SK-N-SH (cell line): Measurements from ENCODE around the gene VARS1. TPM values are rescaled to one million over a fixed set of nuclear protein-coding genes. Genes with fewer than 3 reads are reported as not detected.

Source experiments
- CTCF ChIA-PET: fragments of 300-600, 350-600 bp; formaldehyde crosslinking; extraction: SDS; loops from one replicate; lab custom pipeline; 2021; lab: Yijun Ruan, JAX
- POLR2A ChIA-PET: fragments of 350-600 bp; sonication (Branson Sonifier 250); formaldehyde crosslinking; extraction: SDS; loops from one replicate; lab custom pipeline; 2020; ENCODE audit warnings: antibody characterized with exemption, inconsistent platforms; lab: Yijun Ruan, JAX
- DNase-seq: peaks from one replicate; pipeline ENCODE4 v3.0.0; 2012
- H2AFZ ChIP-seq: fragments of 200-600 bp; sonication (generic); 2 replicates; pipeline ENCODE4 v1.8.1; 2016; ENCODE audit warnings: antibody characterized with exemption, mild to moderate bottlenecking, low read depth
- H3F3A ChIP-seq: fragments of 200-600 bp; sonication (generic); replicated peaks from 2 replicates; pipeline ENCODE3; 2016; ENCODE audit warnings: antibody characterized with exemption, mild to moderate bottlenecking; ENCODE audit not compliant: insufficient read depth
- H3K27ac ChIP-seq, 2 experiments: fragments of 200-500 bp in 1 of 2; fragments of 200-600 bp in 1 of 2; sonication (Bioruptor generic) in 1 of 2; sonication (generic), shearing (Covaris generic) in 1 of 2; 2 replicates each; pipeline versions ENCODE4 v1.5.1 to v1.6.1; 2014 to 2016; ENCODE audit warnings: low read depth in 2 of 2, inconsistent platforms in 1 of 2, low read length in 1 of 2, mild to moderate bottlenecking in 1 of 2, mixed read lengths in 1 of 2
- H3K27me3 ChIP-seq: fragments of 200-600 bp; sonication (generic), shearing (Covaris generic); 2 replicates; pipeline ENCODE4 v1.6.1; 2016; ENCODE audit warnings: mixed run types; ENCODE audit not compliant: insufficient read depth
- H3K36me3 ChIP-seq, 2 experiments: fragments of 200-500 bp in 1 of 2; fragments of 200-600 bp in 1 of 2; sonication (Bioruptor generic) in 1 of 2; sonication (generic) in 1 of 2; replicated peaks in 1 of 2; 2 replicates each; pipeline versions ENCODE3 to v1.5.1; 2014 to 2016; ENCODE audit warnings: low read length in 1 of 2, mild to moderate bottlenecking in 1 of 2; ENCODE audit not compliant: insufficient read depth in 2 of 2, control insufficient read depth in 1 of 2
- H3K4me1 ChIP-seq, 2 experiments: fragments of 200-500 bp in 1 of 2; fragments of 200-600 bp in 1 of 2; sonication (Bioruptor generic) in 1 of 2; sonication (generic), shearing (Covaris generic) in 1 of 2; 2 replicates each; pipeline versions ENCODE4 v1.5.1 to v1.6.1; 2014 to 2016; ENCODE audit warnings: low read depth in 1 of 2, low read length in 1 of 2, mixed run types in 1 of 2; ENCODE audit not compliant: insufficient read depth in 2 of 2, control insufficient read depth in 1 of 2
- H3K4me2 ChIP-seq: fragments of 200-600 bp; sonication (generic), shearing (Covaris generic); 2 replicates; pipeline ENCODE4 v1.6.1; 2017; ENCODE audit warnings: mixed run types
- H3K4me3 ChIP-seq, 2 experiments: fragments of 200-500 bp in 1 of 2; fragments of 200-600 bp in 1 of 2; sonication (Bioruptor generic) in 1 of 2; sonication (generic), shearing (Covaris generic) in 1 of 2; 2 replicates each; pipeline versions ENCODE4 v1.5.1 to v1.8.1; 2014 to 2016; ENCODE audit warnings: low read depth in 2 of 2, inconsistent platforms in 1 of 2, low read length in 1 of 2, mild to moderate bottlenecking in 1 of 2, mixed read lengths in 1 of 2, moderate library complexity in 1 of 2
- H3K79me2 ChIP-seq: fragments of 200-600 bp; sonication (generic); 2 replicates; pipeline ENCODE4 v1.8.1; 2017; ENCODE audit warnings: mild to moderate bottlenecking; ENCODE audit not compliant: insufficient read depth
- H3K9ac ChIP-seq: fragments of 200-600 bp; sonication (generic); 2 replicates; pipeline ENCODE4 v1.6.1; 2017; ENCODE audit warnings: mixed run types
- H3K9me2 ChIP-seq: fragments of 200-600 bp; sonication (generic); 2 replicates; pipeline ENCODE4 v1.6.1; 2017; ENCODE audit warnings: mixed run types
- H3K9me3 ChIP-seq: fragments of 200-600 bp; sonication (generic); 2 replicates; pipeline ENCODE4 v1.6.1; 2017; ENCODE audit warnings: mixed run types, mild to moderate bottlenecking, moderate library complexity
- H4K20me1 ChIP-seq: fragments of 200-600 bp; sonication (generic); 2 replicates; pipeline ENCODE4 v1.6.1; 2017; ENCODE audit warnings: mild to moderate bottlenecking, mixed run types; ENCODE audit not compliant: insufficient read depth
- CTCF ChIP-seq: fragments of 200-600 bp; sonication (generic); IDR thresholded peaks from 2 replicates; pipeline ENCODE4 v1.6.1; 2017; ENCODE audit warnings: antibody characterized with exemption, mild to moderate bottlenecking, moderate library complexity
- EP300 ChIP-seq, 2 experiments: IDR thresholded peaks; 2 replicates each; pipeline versions ENCODE4 v1.4.0 to v1.6.1; 2012; ENCODE audit warnings: borderline replicate concordance in 1 of 2, low read depth in 1 of 2, low read length in 1 of 2
- FOSL2 ChIP-seq: IDR thresholded peaks from 2 replicates; pipeline ENCODE4 v1.4.0; 2012; ENCODE audit warnings: low read depth, mild to moderate bottlenecking, moderate library complexity, borderline replicate concordance
- FOXM1 ChIP-seq: IDR thresholded peaks from 2 replicates; pipeline ENCODE4 v1.4.0; 2012; ENCODE audit warnings: low read depth, mild to moderate bottlenecking
- GATA2 ChIP-seq: sonication (generic); formaldehyde crosslinking; IDR thresholded peaks from 2 replicates; pipeline ENCODE4 v1.5.0; 2020; ENCODE audit warnings: mild to moderate bottlenecking, missing genetic modification reagents
- IRF3 ChIP-seq: fragments of 150-350 bp; IDR thresholded peaks from 2 replicates; pipeline ENCODE4 v1.6.1; 2016; ENCODE audit warnings: mild to moderate bottlenecking, low read depth, low read length
- MAX ChIP-seq: IDR thresholded peaks from 2 replicates; pipeline ENCODE4 v1.4.0; 2012; ENCODE audit warnings: low read depth
- MXI1 ChIP-seq: IDR thresholded peaks from 2 replicates; pipeline ENCODE4 v1.6.1; 2012; ENCODE audit warnings: mild to moderate bottlenecking, low read depth, low read length, improper control_type of control experiment
- RCOR1 ChIP-seq: fragments of 150-350 bp; IDR thresholded peaks from 2 replicates; pipeline ENCODE4 v1.6.1; 2017; ENCODE audit warnings: antibody characterized with exemption, low read length
- RXRA ChIP-seq: IDR thresholded peaks from 2 replicates; pipeline ENCODE4 v1.4.0; 2012; ENCODE audit warnings: low read depth, mild to moderate bottlenecking, borderline replicate concordance
- SMC3 ChIP-seq: IDR thresholded peaks from 2 replicates; pipeline ENCODE4 v1.6.1; 2012; ENCODE audit warnings: low read depth, low read length, improper control_type of control experiment
- YY1 ChIP-seq: IDR thresholded peaks from 2 replicates; pipeline ENCODE4 v1.4.0; 2012; ENCODE audit warnings: low read depth, mild to moderate bottlenecking
- WGBS: methylation state at CpG from one replicate; pipeline ENCODE4 v1.1.6; 2017; ENCODE audit warnings: low lambda C conversion rate; 5-methylcytosine and 5-hydroxymethylcytosine counted together
- polyA plus RNA-seq, 3 experiments: library from polyadenylated mRNA; depleted of rRNA; stranded (reverse); fragments of >200 nt; gene quantifications; 2 replicates each; pipeline ENCODE4 v1.2.3, GENCODE V29; 2012

Gene VARS1
- polyA plus RNA-seq, 1 of the 3 experiments (the other 2 are of a cell fraction): 35.1 TPM

GRCh38 chr6:31763619-31763940, 32.0 kb downstream of the VARS1 start:
- peaks cover 0 to 8% of the 10 kb centered on the region in 2 experiments; a peak in 1 of 4 replicates for H3K4me1 ChIP-seq
- WGBS: 42% methylated on average over 1 of the region's 1 CpG
- POLR2A ChIA-PET: no interaction called here
- no peak overlapping the region for H3K4me2 ChIP-seq
- no peak overlapping the region for H3K27ac ChIP-seq
- H4K20me1 ChIP-seq: no peaks in the 10 kb centered on the region
- H3K79me2 ChIP-seq: no peaks in the 10 kb centered on the region
- H3K27me3 ChIP-seq: no peaks in the 10 kb centered on the region
- no peaks in the 10 kb centered on the region for H3K9me2 ChIP-seq
- H3K36me3 ChIP-seq: no peaks in the 10 kb centered on the region
- H3F3A ChIP-seq: no peaks in the 10 kb centered on the region
- no peak overlapping the region for H3K9ac ChIP-seq
- no peak overlapping the region for H3K4me3 ChIP-seq
- H3K9me3 ChIP-seq: no peaks in the 10 kb centered on the region
- DNase-seq: no peak
- TF ChIP-seq EP300 (IDR thresholded peaks at IDR 0.05; ENCODE audit: borderline replicate concordance in 1 of 2, low read depth in 1 of 2, low read length in 1 of 2) (no peak), RCOR1 (no peak)
- no peak overlapping the region for H2AFZ ChIP-seq
- CTCF ChIA-PET: interaction anchor here (1.0 kb wide), 1 partner anchor 28 kb away, joined by 5 read pairs; no protein-coding TSS in a partner anchor

- Histone ChIP-seq H3K9me2 (no peaks in the 10 kb centered on the region), H3K27ac (no peak overlapping the region), H3K27me3 (no peaks in the 10 kb centered on the region), H3F3A (no peaks in the 10 kb centered on the region), H3K79me2 (no peaks in the 10 kb centered on the region), H3K4me2 (no peak overlapping the region), H4K20me1 (no peaks in the 10 kb centered on the region)
- 100% methylated on average over 4 of the region's 8 CpGs for WGBS
- DNase-seq: no peak
- TF ChIP-seq FOSL2 (no peak), GATA2 (no peak), CTCF (no peak), EP300 (IDR thresholded peaks at IDR 0.05; ENCODE audit: borderline replicate concordance in 1 of 2, low read depth in 1 of 2, low read length in 1 of 2) (no peak), YY1 (no peak)
- TF ChIP-seq, all 33 proteins: peak for 0
- Histone ChIP-seq H3K4me1 (peaks cover 0 to 8% of the 10 kb centered on the region in 2 experiments; a peak in 1 of 4 replicates), H3K36me3 (no peaks in the 10 kb centered on the region), H2AFZ (no peak overlapping the region), H3K4me3 (no peak overlapping the region), H3K9ac (no peak overlapping the region), H3K9me3 (no peaks in the 10 kb centered on the region)
- ChIA-PET POLR2A (no interaction called here), CTCF (interaction anchor here (1.0 kb wide), 1 partner anchor 28 kb away, joined by 5 read pairs; no protein-coding TSS in a partner anchor)
Observed at GRCh38 chr6:31762878-31763618, 32.5 kb downstream of the VARS1 start.

- 71% methylated on average over 4 of the region's 4 CpGs for WGBS
- Histone ChIP-seq H3K4me2 (no peak within 1 kb of the TSS), H3K4me3 (no peak within 1 kb of the TSS), H4K20me1 (no peaks in the 10 kb centered on the region), H3F3A (no peaks in the 10 kb centered on the region), H3K4me1 (peaks cover 0 to 8% of the 10 kb centered on the region in 2 experiments; a peak in 1 of 4 replicates), H3K9ac (no peak within 1 kb of the TSS), H3K36me3 (no peaks in the 10 kb centered on the region), H3K9me2 (no peaks in the 10 kb centered on the region), H3K9me3 (no peaks in the 10 kb centered on the region), H2AFZ (no peak within 1 kb of the TSS), H3K27ac (no peak within 1 kb of the TSS), H3K27me3 (no peaks in the 10 kb centered on the region), H3K79me2 (no peaks in the 10 kb centered on the region)
- TF ChIP-seq RCOR1 (no peak), MXI1 (no peak), RXRA (no peak), SMC3 (no peak), MAX (no peak), FOXM1 (no peak), IRF3 (no peak), GATA2 (no peak)
- CTCF ChIA-PET: no interaction called here
- DNase-seq: no peak
- POLR2A ChIA-PET: no interaction called here
Observed at GRCh38 chr6:31762356-31762755, 33.2 kb downstream of the VARS1 start, which contains the start of gene SAPCD1. TSS of gene SAPCD1 (plus strand) at chr6:31762656. CDS start at chr6:31763055, 399 bp downstream.
